ENCODE measurements around the gene PROCA1. TPM values are rescaled to one million over a fixed set of nuclear protein-coding genes. Genes with fewer than 3 reads are reported as not detected.
A peak's percentile ranks its signal among the peaks of the same experiment; 100 is the strongest.

PROCA1 gene
- total and polyA plus RNA-seq, 2 of the 13 experiments (the other 11 are each of a cell fraction or from before 2014, with no cell fraction given), result 0.73 to 1.5 TPM

- TF ChIP-seq NR2F1 (CRISPR knock-in tag; IDR thresholded peaks at IDR 0.05) (0 out of 4 replicates have a peak, but pooled peaks of 1 of the 2 experiments have one; percentile 12), ZNF841 (CRISPR knock-in tag; IDR thresholded peaks at IDR 0.05; ENCODE audit: borderline replicate concordance) (no peak), DZIP1 (CRISPR knock-in tag; IDR thresholded peaks at IDR 0.05) (no peak), ZNF773 (CRISPR knock-in tag; IDR thresholded peaks at IDR 0.05; ENCODE audit: borderline replicate concordance) (peak; percentile 31; the same call in 1 of the 2 replicates), SYNCRIP (IDR thresholded peaks at IDR 0.05; ENCODE audit: insufficient read depth, low read depth, low read length) (no peak), ZSCAN31 (CRISPR knock-in tag; IDR thresholded peaks at IDR 0.05; ENCODE audit: low read depth) (0 out of 2 replicates have a peak, but pooled peaks have one; percentile 68), SUZ12 (IDR thresholded peaks at IDR 0.05; ENCODE audit: low read depth, low read length) (no peak), SMARCE1 (IDR thresholded peaks at IDR 0.05; ENCODE audit: borderline replicate concordance) (no peak), ZNF292 (CRISPR knock-in tag; IDR thresholded peaks at IDR 0.05; ENCODE audit: borderline replicate concordance, low read depth) (no peak), TIGD3 (CRISPR knock-in tag; IDR thresholded peaks at IDR 0.05; ENCODE audit: borderline replicate concordance) (no peak), ZNF720 (CRISPR knock-in tag; IDR thresholded peaks at IDR 0.05) (no peak), ARHGAP35 (CRISPR knock-in tag; IDR thresholded peaks at IDR 0.05; ENCODE audit: borderline replicate concordance) (no peak), ZBTB1 (CRISPR knock-in tag; IDR thresholded peaks at IDR 0.05; ENCODE audit: borderline replicate concordance) (no peak), TBX3 (IDR thresholded peaks at IDR 0.05; ENCODE audit: borderline replicate concordance) (peak; percentile 31; the same call in 1 of the 2 replicates), SETDB1 (CRISPR knock-in tag; IDR thresholded peaks at IDR 0.05; ENCODE audit: borderline replicate concordance) (no peak), ZNF276 (CRISPR knock-in tag; IDR thresholded peaks at IDR 0.05; ENCODE audit: low read depth) (peak; percentile 61; the same call in 1 of the 2 replicates), GATA4 (IDR thresholded peaks at IDR 0.05; ENCODE audit: borderline replicate concordance, low read depth) (no peak; the same call in 1 of the 2 replicates), ZZZ3 (CRISPR knock-in tag; IDR thresholded peaks at IDR 0.05; ENCODE audit: borderline replicate concordance) (peak; percentile 26; the same call in 1 of the 2 replicates), POLR2G (IDR thresholded peaks at IDR 0.05; ENCODE audit: low read depth, low read length) (peak; percentile 75), ZNF691 (CRISPR knock-in tag; IDR thresholded peaks at IDR 0.05; ENCODE audit: borderline replicate concordance, low read depth) (no peak), ATF3 (CRISPR knock-in tag; IDR thresholded peaks at IDR 0.05) (no peak)
Measured at GRCh38 chr17:28728364-28729200, 16.9 kb upstream of the PROCA1 start, which contains the start of gene NEK8 (continued).

All from HepG2 (cell line).